WTC11 (cell line): Measurements from ENCODE around the gene RNF150. TPM values are rescaled to one million over a fixed set of nuclear protein-coding genes. Genes with fewer than 3 reads are reported as not detected.
A peak's percentile ranks its signal among the peaks of the same experiment; 100 is the strongest.

Source experiments
- ATAC-seq: fragments of 200-7000 bp; cut with Tn5 transposase; 2 replicates; pipeline ENCODE4 v1.10.0; 2021; ENCODE audit warnings: mild to moderate bottlenecking, moderate library complexity
- CTCF ChIA-PET: fragments of 300-600 bp; sonication (Branson Sonifier 250); formaldehyde crosslinking; loops from one replicate; lab custom pipeline; 2021; ENCODE audit warnings: antibody characterized with exemption; lab: Charles Lee
- POLR2A ChIA-PET: fragments of 350-600 bp; sonication (Branson Sonifier 250); formaldehyde crosslinking; loops from one replicate; lab custom pipeline; 2021; ENCODE audit warnings: antibody characterized with exemption; lab: Charles Lee
- DNase-seq: peaks from one replicate; pipeline ENCODE4 v3.0.0; 2021; ENCODE audit warnings: low spot score
- H3K27ac Mint-ChIP-seq: 2 replicates; pipeline ENCODE4 v1.8.0; 2021; ENCODE audit warnings: mixed read lengths
- H3K27me3 Mint-ChIP-seq: 2 replicates; pipeline ENCODE4 v1.8.0; 2021; ENCODE audit warnings: low read depth, mild to moderate bottlenecking, moderate library complexity, mixed read lengths
- H3K36me3 Mint-ChIP-seq: 2 replicates; pipeline ENCODE4 v1.8.0; 2021; ENCODE audit warnings: mixed read lengths
- H3K4me1 Mint-ChIP-seq: 2 replicates; pipeline ENCODE4 v1.8.0; 2022; ENCODE audit warnings: mixed read lengths
- H3K4me3 Mint-ChIP-seq: 2 replicates; pipeline ENCODE4 v1.8.0; 2021; ENCODE audit warnings: mild to moderate bottlenecking, moderate library complexity, mixed read lengths
- H3K9me3 Mint-ChIP-seq: 2 replicates; pipeline ENCODE4 v1.8.0; 2021; ENCODE audit warnings: mixed read lengths
- ATF6 ChIP-seq: sonication (generic); formaldehyde crosslinking; IDR thresholded peaks from 2 replicates; pipeline ENCODE4 v1.8.1; 2023; ENCODE audit warnings: mild to moderate bottlenecking, missing genetic modification reagents
- CBFB ChIP-seq: sonication (generic); formaldehyde crosslinking; IDR thresholded peaks from 2 replicates; pipeline ENCODE4 v1.8.1; 2022; ENCODE audit warnings: mild to moderate bottlenecking, low read depth, missing genetic modification reagents
- E2F5 ChIP-seq: sonication (generic); formaldehyde crosslinking; IDR thresholded peaks from 2 replicates; pipeline ENCODE4 v1.8.1; 2022; ENCODE audit warnings: mild to moderate bottlenecking, moderate library complexity, missing genetic modification reagents
- FOXP1 ChIP-seq: sonication (generic); formaldehyde crosslinking; IDR thresholded peaks from 2 replicates; pipeline ENCODE4 v1.8.0; 2022; ENCODE audit warnings: missing genetic modification reagents, mild to moderate bottlenecking, moderate library complexity, borderline replicate concordance
- FOXP4 ChIP-seq: sonication (generic); formaldehyde crosslinking; IDR thresholded peaks from 2 replicates; pipeline ENCODE4 v1.8.0; 2022; ENCODE audit warnings: mild to moderate bottlenecking, missing genetic modification reagents
- HMGA2 ChIP-seq: fragments of 250-450 bp; sonication (Bioruptor Pico); IDR thresholded peaks from 2 replicates; pipeline ENCODE4 v1.4.0; 2021; ENCODE audit warnings: mild to moderate bottlenecking, moderate library complexity
- NFATC4 ChIP-seq: fragments of 250-450 bp; sonication (Bioruptor Pico); IDR thresholded peaks from 2 replicates; pipeline ENCODE4 v1.9.0; 2021; ENCODE audit warnings: mild to moderate bottlenecking
- NFE2L1 ChIP-seq: sonication (generic); formaldehyde crosslinking; IDR thresholded peaks from 2 replicates; pipeline ENCODE4 v1.8.1; 2023; ENCODE audit warnings: missing genetic modification reagents
- NR1H2 ChIP-seq: sonication (generic); formaldehyde crosslinking; IDR thresholded peaks from 2 replicates; pipeline ENCODE4 v1.9.0; 2021; ENCODE audit warnings: mild to moderate bottlenecking, moderate library complexity, missing genetic modification reagents
- NR2C2 ChIP-seq: sonication (generic); formaldehyde crosslinking; IDR thresholded peaks from 2 replicates; pipeline ENCODE4 v1.8.0; 2022; ENCODE audit warnings: mild to moderate bottlenecking, missing genetic modification reagents
- TP53 ChIP-seq: sonication (generic); formaldehyde crosslinking; IDR thresholded peaks from 2 replicates; pipeline ENCODE4 v1.8.1; 2023; ENCODE audit warnings: mild to moderate bottlenecking, missing genetic modification reagents
- ZNF219 ChIP-seq: sonication (generic); formaldehyde crosslinking; IDR thresholded peaks from 2 replicates; pipeline ENCODE4 v1.8.0; 2023; ENCODE audit warnings: missing genetic modification reagents, mild to moderate bottlenecking, borderline replicate concordance
- ZNF281 ChIP-seq: sonication (generic); formaldehyde crosslinking; IDR thresholded peaks from 2 replicates; pipeline ENCODE4 v1.8.0; 2023; ENCODE audit warnings: mild to moderate bottlenecking, missing genetic modification reagents
- total RNA-seq: library from RNA; stranded (reverse); gene quantifications from 3 replicates; pipeline ENCODE4 v1.2.3, GENCODE V29; 2021
- TF ChIP-seq, protein P1 (sequence below): fragments of 200-600 bp; IDR thresholded peaks from 2 replicates; pipeline ENCODE4 v1.8.0; 2022; ENCODE audit warnings: antibody characterized with exemption
- TF ChIP-seq, protein P2 (sequence below): sonication (generic); formaldehyde crosslinking; IDR thresholded peaks from 2 replicates; pipeline ENCODE4 v1.8.1; 2022; ENCODE audit warnings: missing genetic modification reagents, borderline replicate concordance
- TF ChIP-seq, protein P3 (sequence below): sonication (generic); formaldehyde crosslinking; IDR thresholded peaks from 2 replicates; pipeline ENCODE4 v1.8.0; 2023; ENCODE audit warnings: missing genetic modification reagents

The RNF150 gene
- total RNA-seq, 1 experiment from 2014 or later, result 5.9 TPM

DNA sequence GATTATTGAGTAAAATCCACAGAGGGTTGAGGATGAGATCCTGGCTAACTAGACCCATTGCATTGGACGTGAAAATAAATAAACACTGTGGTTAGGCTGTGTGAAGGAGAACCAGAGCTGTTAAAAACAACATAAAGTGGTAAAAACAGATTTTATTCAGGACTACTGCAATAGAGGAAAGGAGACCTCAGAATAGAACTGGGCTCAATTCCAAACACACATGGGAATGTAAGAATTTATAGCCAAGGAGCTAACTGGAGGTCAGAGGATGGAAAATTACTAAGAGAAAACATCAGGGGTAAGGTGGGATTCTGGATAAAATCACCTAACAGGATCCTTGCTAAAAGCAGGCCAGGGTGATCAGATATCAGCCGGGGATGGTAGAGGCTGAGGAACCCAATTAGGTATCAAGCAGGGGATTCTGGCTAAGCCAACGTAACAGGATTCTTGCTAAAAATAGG is 112.4 kb downstream of the RNF150 start:
- CTCF ChIA-PET, result no interaction called here
- H3K27me3 Mint-ChIP-seq, result no peaks in the 10 kb centered on the region
- H3K9me3 Mint-ChIP-seq, result no peaks in the 10 kb centered on the region
- ATAC-seq (no peak), DNase-seq (no peak)
- POLR2A ChIA-PET, result no interaction called here
- H3K27ac Mint-ChIP-seq, result no peak overlapping the region
- H3K36me3 Mint-ChIP-seq, result no peaks in the 10 kb centered on the region
- TF ChIP-seq, protein P1, sequence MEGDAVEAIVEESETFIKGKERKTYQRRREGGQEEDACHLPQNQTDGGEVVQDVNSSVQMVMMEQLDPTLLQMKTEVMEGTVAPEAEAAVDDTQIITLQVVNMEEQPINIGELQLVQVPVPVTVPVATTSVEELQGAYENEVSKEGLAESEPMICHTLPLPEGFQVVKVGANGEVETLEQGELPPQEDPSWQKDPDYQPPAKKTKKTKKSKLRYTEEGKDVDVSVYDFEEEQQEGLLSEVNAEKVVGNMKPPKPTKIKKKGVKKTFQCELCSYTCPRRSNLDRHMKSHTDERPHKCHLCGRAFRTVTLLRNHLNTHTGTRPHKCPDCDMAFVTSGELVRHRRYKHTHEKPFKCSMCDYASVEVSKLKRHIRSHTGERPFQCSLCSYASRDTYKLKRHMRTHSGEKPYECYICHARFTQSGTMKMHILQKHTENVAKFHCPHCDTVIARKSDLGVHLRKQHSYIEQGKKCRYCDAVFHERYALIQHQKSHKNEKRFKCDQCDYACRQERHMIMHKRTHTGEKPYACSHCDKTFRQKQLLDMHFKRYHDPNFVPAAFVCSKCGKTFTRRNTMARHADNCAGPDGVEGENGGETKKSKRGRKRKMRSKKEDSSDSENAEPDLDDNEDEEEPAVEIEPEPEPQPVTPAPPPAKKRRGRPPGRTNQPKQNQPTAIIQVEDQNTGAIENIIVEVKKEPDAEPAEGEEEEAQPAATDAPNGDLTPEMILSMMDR, result no peak
- no peak for TF ChIP-seq ZNF219 (CRISPR knock-in tag)
- no peak for TF ChIP-seq NFATC4 (CRISPR knock-in tag)
- no peak for TF ChIP-seq ZNF281 (CRISPR knock-in tag)
- no peak for TF ChIP-seq TP53 (CRISPR knock-in tag)
- no peak for TF ChIP-seq HMGA2 (CRISPR knock-in tag)
- no peak for TF ChIP-seq ATF6 (CRISPR knock-in tag)
- peaks cover 9% of the 10 kb centered on the region; the same call in 1 of the 2 replicates for H3K4me1 Mint-ChIP-seq
- no peak overlapping the region for H3K4me3 Mint-ChIP-seq

DNA sequence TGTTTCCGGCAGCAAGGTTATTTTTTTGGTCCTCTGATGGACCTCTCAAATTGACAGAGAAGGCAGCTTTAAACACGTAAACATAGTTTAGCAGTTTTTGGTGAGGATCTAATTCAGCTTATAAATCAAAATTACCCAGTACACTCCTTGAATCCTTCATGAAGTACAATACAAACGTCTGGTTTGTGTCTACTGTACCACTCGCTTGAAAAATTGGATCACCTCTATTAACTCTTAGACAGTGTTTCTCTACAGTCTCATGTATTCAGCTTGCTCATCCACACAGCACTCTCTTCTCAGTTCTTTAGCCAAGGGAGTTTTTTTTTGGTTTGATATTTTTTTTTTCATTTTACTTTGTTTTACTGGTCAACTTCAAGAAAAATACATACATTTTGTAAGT is 113.5 kb downstream of the RNF150 start:
- H3K9me3 Mint-ChIP-seq, result no peaks in the 10 kb centered on the region
- H3K4me1 Mint-ChIP-seq, result peaks cover 9% of the 10 kb centered on the region; the same call in 1 of the 2 replicates
- H3K27ac Mint-ChIP-seq, result no peak overlapping the region
- DNase-seq (no peak), ATAC-seq (no peak)
- no peak for TF ChIP-seq CBFB (CRISPR knock-in tag)
- TF ChIP-seq E2F5 (CRISPR knock-in tag), result no peak
- no peak for TF ChIP-seq FOXP4 (CRISPR knock-in tag)
- no peak for TF ChIP-seq NR1H2 (CRISPR knock-in tag)
- no peak overlapping the region for H3K4me3 Mint-ChIP-seq
- no peaks in the 10 kb centered on the region for H3K27me3 Mint-ChIP-seq
- ChIA-PET CTCF (no interaction called here), POLR2A (no interaction called here)
- no peaks in the 10 kb centered on the region for H3K36me3 Mint-ChIP-seq

GRCh38 chr4:141016117-141016798 is 117.0 kb downstream of the RNF150 start:
- Mint-ChIP-seq H3K9me3 (no peaks in the 10 kb centered on the region), H3K4me1 (peaks cover 9% of the 10 kb centered on the region; the same call in 1 of the 2 replicates), H3K4me3 (no peak overlapping the region), H3K36me3 (no peaks in the 10 kb centered on the region), H3K27me3 (no peaks in the 10 kb centered on the region), H3K27ac (no peak overlapping the region)
- ChIA-PET CTCF (no interaction called here), POLR2A (no interaction called here)
- ATAC-seq (peak; percentile 53), DNase-seq (no peak)
- TF ChIP-seq, protein P2, sequence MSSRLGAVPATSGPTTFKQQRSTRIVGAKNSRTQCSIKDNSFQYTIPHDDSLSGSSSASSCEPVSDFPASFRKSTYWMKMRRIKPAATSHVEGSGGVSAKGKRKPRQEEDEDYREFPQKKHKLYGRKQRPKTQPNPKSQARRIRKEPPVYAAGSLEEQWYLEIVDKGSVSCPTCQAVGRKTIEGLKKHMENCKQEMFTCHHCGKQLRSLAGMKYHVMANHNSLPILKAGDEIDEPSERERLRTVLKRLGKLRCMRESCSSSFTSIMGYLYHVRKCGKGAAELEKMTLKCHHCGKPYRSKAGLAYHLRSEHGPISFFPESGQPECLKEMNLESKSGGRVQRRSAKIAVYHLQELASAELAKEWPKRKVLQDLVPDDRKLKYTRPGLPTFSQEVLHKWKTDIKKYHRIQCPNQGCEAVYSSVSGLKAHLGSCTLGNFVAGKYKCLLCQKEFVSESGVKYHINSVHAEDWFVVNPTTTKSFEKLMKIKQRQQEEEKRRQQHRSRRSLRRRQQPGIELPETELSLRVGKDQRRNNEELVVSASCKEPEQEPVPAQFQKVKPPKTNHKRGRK (CRISPR knock-in tag), result no peak
- TF ChIP-seq FOXP1 (CRISPR knock-in tag) (no peak), NFE2L1 (no peak), NR2C2 (no peak), CBFB (CRISPR knock-in tag) (no peak)
- TF ChIP-seq, protein P3, sequence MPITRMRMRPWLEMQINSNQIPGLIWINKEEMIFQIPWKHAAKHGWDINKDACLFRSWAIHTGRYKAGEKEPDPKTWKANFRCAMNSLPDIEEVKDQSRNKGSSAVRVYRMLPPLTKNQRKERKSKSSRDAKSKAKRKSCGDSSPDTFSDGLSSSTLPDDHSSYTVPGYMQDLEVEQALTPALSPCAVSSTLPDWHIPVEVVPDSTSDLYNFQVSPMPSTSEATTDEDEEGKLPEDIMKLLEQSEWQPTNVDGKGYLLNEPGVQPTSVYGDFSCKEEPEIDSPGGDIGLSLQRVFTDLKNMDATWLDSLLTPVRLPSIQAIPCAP (CRISPR knock-in tag), result no peak
